NB4 (cell line): ENCODE measurements around the gene SOCS6.

ENCODE experiments used
- DNase-seq: peaks from one replicate; pipeline ENCODE4 v3.0.0; 2010; ENCODE audit warnings: low read depth
- H3K4me3 ChIP-seq: one replicate; pipeline ENCODE4 v1.5.1; 2011; ENCODE audit warnings: mild to moderate bottlenecking, low read depth, low read length, moderate library complexity
- CTCF ChIP-seq: IDR thresholded peaks from one replicate; pipeline ENCODE4 v1.5.1; 2012; ENCODE audit warnings: low read depth, low read length
- MYC ChIP-seq: IDR thresholded peaks from 2 replicates; pipeline ENCODE4 v1.6.1; 2011; ENCODE audit warnings: low read depth, low read length
- POLR2A ChIP-seq: IDR thresholded peaks from 2 replicates; pipeline ENCODE4 v1.6.1; 2011; ENCODE audit warnings: mild to moderate bottlenecking; ENCODE audit not compliant: insufficient read length; ENCODE audit errors: extremely low read depth
- TF ChIP-seq, protein P1 (sequence below): IDR thresholded peaks from 2 replicates; pipeline ENCODE4 v1.6.1; 2011; ENCODE audit warnings: low read depth, low read length

Gene SOCS6

GRCh38 chr18:70374154-70374553 is 85.3 kb downstream of the SOCS6 start:
- TF ChIP-seq, protein P1, sequence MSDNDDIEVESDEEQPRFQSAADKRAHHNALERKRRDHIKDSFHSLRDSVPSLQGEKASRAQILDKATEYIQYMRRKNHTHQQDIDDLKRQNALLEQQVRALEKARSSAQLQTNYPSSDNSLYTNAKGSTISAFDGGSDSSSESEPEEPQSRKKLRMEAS: no peak
- TF ChIP-seq MYC (no peak), POLR2A (no peak), CTCF (no peak)
- no peak for DNase-seq
- no peak overlapping the region for H3K4me3 ChIP-seq

DNA sequence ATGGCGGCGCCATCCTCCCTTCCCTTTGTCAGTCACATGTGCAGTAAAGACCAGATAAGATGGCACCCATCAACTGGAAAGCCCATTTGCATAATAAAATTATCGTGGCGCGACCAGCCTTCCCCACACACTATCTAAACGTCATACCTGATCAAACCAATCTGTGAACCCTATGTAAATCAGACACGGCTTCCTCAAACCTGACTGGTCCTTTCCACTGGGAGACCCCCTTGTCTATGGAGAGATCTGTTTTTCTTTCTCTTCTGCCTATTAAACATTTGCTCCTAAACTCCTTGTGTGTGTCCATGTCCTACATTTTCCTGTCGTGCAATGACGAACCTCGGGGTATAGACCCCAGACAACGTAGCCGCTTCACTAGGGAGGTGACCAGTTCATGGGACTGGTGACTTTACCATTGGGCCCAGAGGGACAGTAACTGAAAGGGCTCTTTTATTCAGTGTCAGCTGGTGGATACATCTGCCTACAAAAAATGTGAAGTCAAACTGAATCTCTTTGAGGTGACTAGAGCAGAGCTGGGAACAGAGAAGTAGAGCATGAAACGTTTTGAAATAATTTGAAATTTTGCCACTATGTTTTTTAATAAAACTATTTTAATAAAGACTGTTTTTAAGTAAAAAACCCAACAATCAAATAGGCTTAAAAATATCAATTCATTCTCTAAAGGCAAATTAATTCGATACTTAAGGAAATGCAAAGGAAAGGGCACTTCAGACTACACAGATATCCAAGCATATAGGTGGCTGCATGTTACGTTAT is 87.5 kb downstream of the SOCS6 start:
- no peak for DNase-seq
- H3K4me3 ChIP-seq: no peak overlapping the region
- no peak for TF ChIP-seq POLR2A
- TF ChIP-seq CTCF: no peak
- TF ChIP-seq MYC: no peak
- TF ChIP-seq, protein P1: no peak

DNA sequence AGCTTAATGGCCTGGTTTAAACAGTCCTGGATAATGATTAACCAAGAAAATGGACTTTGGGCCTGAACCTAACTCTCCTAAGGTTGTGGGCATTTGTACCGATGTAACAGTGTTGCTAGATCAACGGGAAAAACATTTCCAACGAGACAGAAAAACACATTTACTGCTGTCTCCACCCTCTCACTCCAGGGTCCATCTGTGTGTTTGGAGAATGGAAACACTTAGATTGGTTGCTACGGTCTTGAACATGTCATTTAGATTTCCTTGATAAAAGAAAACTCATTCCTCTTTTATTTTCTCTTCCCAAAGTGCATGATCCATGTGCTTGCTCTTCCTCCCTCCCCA is 88.0 kb downstream of the SOCS6 start:
- no peak for DNase-seq
- no peak overlapping the region for H3K4me3 ChIP-seq
- TF ChIP-seq CTCF (no peak), MYC (no peak), POLR2A (no peak)

GRCh38 chr18:70377317-70377799 is 88.5 kb downstream of the SOCS6 start:
- no peak for DNase-seq
- H3K4me3 ChIP-seq: no peak overlapping the region
- TF ChIP-seq POLR2A (no peak), CTCF (no peak), MYC (no peak)
- TF ChIP-seq, protein P1: no peak

DNA sequence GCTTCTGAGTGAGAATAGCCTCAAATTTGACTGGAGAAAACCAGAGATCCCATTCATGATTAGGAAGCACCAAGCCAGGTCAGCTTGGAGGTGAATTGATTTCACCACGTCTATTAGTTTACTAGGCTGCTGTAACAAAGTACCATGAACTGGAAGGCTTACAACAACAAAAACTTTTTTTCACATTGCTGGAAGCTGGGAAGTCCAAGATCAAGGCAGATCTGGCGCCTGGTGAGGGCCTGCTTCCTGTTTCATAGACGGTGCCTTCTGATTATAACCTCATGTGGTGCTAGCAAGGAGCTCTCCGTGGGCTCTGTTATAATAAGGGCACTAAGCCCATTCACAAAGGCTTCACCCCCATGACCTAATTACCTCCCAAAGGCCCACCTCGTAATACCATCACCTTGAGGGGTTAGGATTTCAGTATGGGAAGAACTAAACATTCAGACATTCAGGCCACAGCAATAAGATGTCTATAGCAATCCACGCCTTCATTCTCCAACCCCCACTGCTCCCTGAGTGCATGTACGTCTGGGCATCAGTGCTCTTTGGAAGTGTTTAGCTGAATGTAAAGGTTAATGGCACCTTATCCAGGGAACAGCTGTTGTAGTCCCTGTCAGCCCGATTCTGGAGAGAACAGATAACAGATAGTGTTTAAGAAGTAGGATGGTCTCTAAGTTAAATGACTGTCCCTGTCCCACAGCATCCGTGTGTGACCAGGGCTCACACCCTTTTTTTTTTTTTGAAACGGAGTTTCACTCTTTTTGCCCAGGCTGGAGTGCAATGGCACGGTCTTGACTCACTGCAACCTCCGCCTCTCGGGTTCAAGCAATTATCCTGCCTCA is 89.2 kb downstream of the SOCS6 start:
- no peak for TF ChIP-seq POLR2A
- TF ChIP-seq, protein P1: no peak
- no peak for TF ChIP-seq MYC
- no peak for TF ChIP-seq CTCF
- H3K4me3 ChIP-seq: no peak overlapping the region
- no peak for DNase-seq
